PC-3 (cell line): ENCODE data around the gene NDE1. TPM values are rescaled to one million over a fixed set of nuclear protein-coding genes. Genes with fewer than 3 reads are reported as not detected.
"Not testable (repeated sequence)": the region's sequence is repeated elsewhere in the genome, so short reads cannot be mapped to it uniquely, and the experiment has no call there.

Source experiments
- ATAC-seq: fragments of 200-7000 bp; cut with Tn5 transposase; 2 replicates; pipeline ENCODE4 v1.9.1; 2020; ENCODE audit warnings: mild to moderate bottlenecking, moderate library complexity
- BruUV-seq: library from RNA; stranded (reverse); fragments of 400-500 nt; replicated peaks from 2 replicates; lab custom pipeline; 2021; lab: Mats Ljungman, UMichigan
- CTCF ChIA-PET: fragments of 300-600 bp; sonication (Branson Sonifier 250); formaldehyde crosslinking; loops from one replicate; lab custom pipeline; 2022; ENCODE audit warnings: antibody characterized with exemption; lab: Charles Lee
- POLR2A ChIA-PET: fragments of 300-600 bp; sonication (Branson Sonifier 250); formaldehyde crosslinking; loops from one replicate; lab custom pipeline; 2022; ENCODE audit warnings: antibody characterized with exemption; ENCODE audit not compliant: unreplicated experiment; lab: Charles Lee
- DNase-seq: peaks from one replicate; pipeline ENCODE4 v3.0.0-alpha.2; 2015
- H2AFZ ChIP-seq: fragments of 300-600 bp; sonication (generic); 2 replicates; pipeline ENCODE4 v1.6.0; 2016; ENCODE audit warnings: antibody characterized with exemption, low read length
- H3F3A ChIP-seq: fragments of 300-600 bp; sonication (generic); one replicate; pipeline ENCODE4 v1.6.0; 2017; ENCODE audit warnings: antibody characterized with exemption, low read length, control low read depth, mild to moderate bottlenecking; ENCODE audit not compliant: unreplicated experiment
- H3K27ac ChIP-seq: fragments of 300-600 bp; sonication (generic); 2 replicates; pipeline ENCODE4 v1.5.1; 2016; ENCODE audit warnings: mild to moderate bottlenecking, low read length
- H3K27me3 ChIP-seq: fragments of 300-600 bp; sonication (generic); 2 replicates; pipeline ENCODE4 v1.6.1; 2016; ENCODE audit warnings: low read length, mixed read lengths
- H3K36me3 ChIP-seq: fragments of 300-600 bp; sonication (generic); 2 replicates; pipeline ENCODE4 v1.6.1; 2016; ENCODE audit warnings: low read depth, mixed run types, low read length, mixed read lengths
- H3K4me1 ChIP-seq: fragments of 300-600 bp; sonication (generic); 2 replicates; pipeline ENCODE4 v1.5.1; 2016; ENCODE audit warnings: low read length; ENCODE audit not compliant: insufficient read depth
- H3K4me2 ChIP-seq: fragments of 300-600 bp; sonication (generic); 2 replicates; pipeline ENCODE4 v1.6.0; 2016; ENCODE audit warnings: low read length
- H3K4me3 ChIP-seq: fragments of 300-600 bp; sonication (generic); 2 replicates; pipeline ENCODE4 v1.5.1; 2016; ENCODE audit warnings: mild to moderate bottlenecking, low read length, mixed read lengths
- H3K79me2 ChIP-seq: fragments of 300-600 bp; sonication (generic); 2 replicates; pipeline ENCODE4 v1.6.1; 2017; ENCODE audit warnings: low read length, mixed read lengths
- H3K9ac ChIP-seq: fragments of 300-600 bp; sonication (generic); 2 replicates; pipeline ENCODE4 v1.6.0; 2016; ENCODE audit warnings: mild to moderate bottlenecking, low read length
- H3K9me2 ChIP-seq: fragments of 300-600 bp; sonication (generic); replicated peaks from 2 replicates; pipeline ENCODE4 v1.6.1; 2016; ENCODE audit warnings: mixed run types, low read length, mixed read lengths
- H3K9me3 ChIP-seq: fragments of 300-600 bp; sonication (generic); 2 replicates; pipeline ENCODE4 v1.6.1; 2016; ENCODE audit warnings: low read length, mixed read lengths
- H4K20me1 ChIP-seq: fragments of 300-600 bp; sonication (generic); 2 replicates; pipeline ENCODE4 v1.6.1; 2016; ENCODE audit warnings: low read length, mixed read lengths
- EZH2 ChIP-seq: fragments of 300-600 bp; sonication (generic); IDR thresholded peaks from one replicate; pipeline ENCODE4 v1.6.1; 2017; ENCODE audit warnings: antibody characterized with exemption, mild to moderate bottlenecking, low read length; ENCODE audit not compliant: unreplicated experiment
- EZH2phosphoT487 ChIP-seq: fragments of 300-600 bp; sonication (generic); IDR thresholded peaks from 2 replicates; pipeline ENCODE4 v1.6.1; 2018; ENCODE audit warnings: mild to moderate bottlenecking, antibody characterized with exemption, low read length, borderline replicate concordance
- intact Hi-C: fragments of 100-400 bp; cut with micrococcal nuclease; formaldehyde crosslinking; loops from 2 replicates; pipeline ENCODE4 v1.9.0; 2023
- total RNA-seq: library from RNA; depleted of rRNA; stranded (reverse); fragments of >200 nt; gene quantifications from 2 replicates; pipeline ENCODE4 v1.2.3, GENCODE V29; 2014
- TF ChIP-seq, protein P1 (sequence below): fragments of 300-600 bp; sonication (generic); conservative IDR thresholded peaks from 2 replicates; pipeline ENCODE4 v1.5.1; 2017; ENCODE audit warnings: antibody characterized with exemption, low read depth, mild to moderate bottlenecking, low read length

NDE1 gene
- total RNA-seq, 1 experiment from 2014 or later = 24.9 TPM

DNA sequence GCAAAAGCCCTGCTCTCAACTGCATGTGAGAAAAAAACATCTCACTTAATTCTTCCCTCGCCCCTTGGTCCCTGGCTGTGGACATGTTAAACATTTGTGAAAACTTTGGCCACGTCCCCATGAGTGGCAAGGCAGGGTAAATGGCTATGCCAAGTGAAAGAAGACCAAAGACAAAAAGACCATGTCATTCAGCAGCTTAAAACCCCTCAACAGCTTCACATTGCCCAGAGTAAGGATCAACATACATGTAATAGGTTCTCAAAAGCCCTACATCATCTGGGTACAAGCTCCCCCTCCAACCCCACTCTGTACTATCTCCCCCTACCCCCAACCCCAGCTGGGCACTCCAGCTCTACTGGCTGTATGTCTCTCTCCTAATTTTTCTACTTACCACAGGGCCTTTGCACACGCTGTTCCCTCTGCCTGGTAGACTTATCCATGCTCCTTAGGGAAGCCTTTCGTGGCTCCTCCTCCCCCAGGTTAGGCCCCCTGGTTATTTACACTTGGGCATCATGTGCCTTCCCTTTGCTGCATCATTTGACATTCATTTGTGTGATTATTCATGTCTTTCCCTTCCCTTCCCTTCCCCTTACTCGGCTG lies 75.7 kb downstream of the NDE1 start:
- DNase-seq = no peak
- no peaks in the 10 kb centered on the region for H4K20me1 ChIP-seq
- H3K4me2 ChIP-seq = no peak overlapping the region
- H3K9ac ChIP-seq = no peak overlapping the region
- no peak for ATAC-seq
- H3K9me3 ChIP-seq = no peaks in the 10 kb centered on the region
- no peaks in the 10 kb centered on the region for H3K4me1 ChIP-seq
- ChIA-PET POLR2A (no interaction called here), CTCF (no interaction called here)
- H3K4me3 ChIP-seq = no peak overlapping the region
- H2AFZ ChIP-seq = no peak overlapping the region
- no peaks in the 10 kb centered on the region for H3K9me2 ChIP-seq
- H3K27ac ChIP-seq = no peak overlapping the region
- no peak for TF ChIP-seq EZH2phosphoT487
- TF ChIP-seq EZH2 = no peak
- TF ChIP-seq, protein P1, sequence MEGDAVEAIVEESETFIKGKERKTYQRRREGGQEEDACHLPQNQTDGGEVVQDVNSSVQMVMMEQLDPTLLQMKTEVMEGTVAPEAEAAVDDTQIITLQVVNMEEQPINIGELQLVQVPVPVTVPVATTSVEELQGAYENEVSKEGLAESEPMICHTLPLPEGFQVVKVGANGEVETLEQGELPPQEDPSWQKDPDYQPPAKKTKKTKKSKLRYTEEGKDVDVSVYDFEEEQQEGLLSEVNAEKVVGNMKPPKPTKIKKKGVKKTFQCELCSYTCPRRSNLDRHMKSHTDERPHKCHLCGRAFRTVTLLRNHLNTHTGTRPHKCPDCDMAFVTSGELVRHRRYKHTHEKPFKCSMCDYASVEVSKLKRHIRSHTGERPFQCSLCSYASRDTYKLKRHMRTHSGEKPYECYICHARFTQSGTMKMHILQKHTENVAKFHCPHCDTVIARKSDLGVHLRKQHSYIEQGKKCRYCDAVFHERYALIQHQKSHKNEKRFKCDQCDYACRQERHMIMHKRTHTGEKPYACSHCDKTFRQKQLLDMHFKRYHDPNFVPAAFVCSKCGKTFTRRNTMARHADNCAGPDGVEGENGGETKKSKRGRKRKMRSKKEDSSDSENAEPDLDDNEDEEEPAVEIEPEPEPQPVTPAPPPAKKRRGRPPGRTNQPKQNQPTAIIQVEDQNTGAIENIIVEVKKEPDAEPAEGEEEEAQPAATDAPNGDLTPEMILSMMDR = no peak
- no peaks in the 10 kb centered on the region for H3K27me3 ChIP-seq
- H3K79me2 ChIP-seq = no peaks in the 10 kb centered on the region
- no peaks in the 10 kb centered on the region for H3F3A ChIP-seq
- H3K36me3 ChIP-seq = no peaks in the 10 kb centered on the region
- intact Hi-C loops = no loop called here
- no TSS peak for BruUV-seq

- H3K9me3 ChIP-seq = no peaks in the 10 kb centered on the region
- no peaks in the 10 kb centered on the region for H3K4me1 ChIP-seq
- no TSS peak for BruUV-seq
- H2AFZ ChIP-seq = no peak overlapping the region
- no peak for TF ChIP-seq EZH2phosphoT487
- no peaks in the 10 kb centered on the region for H3K9me2 ChIP-seq
- no peak overlapping the region for H3K4me2 ChIP-seq
- no peak overlapping the region for H3K9ac ChIP-seq
- no peak overlapping the region for H3K4me3 ChIP-seq
- no peak for DNase-seq
- H3K79me2 ChIP-seq = no peaks in the 10 kb centered on the region
- intact Hi-C loops = no loop called here
- H3K27ac ChIP-seq = no peak overlapping the region
- H3K27me3 ChIP-seq = no peaks in the 10 kb centered on the region
- ATAC-seq = no peak
- ChIA-PET CTCF (no interaction called here), POLR2A (no interaction called here)
- no peaks in the 10 kb centered on the region for H3K36me3 ChIP-seq
- H3F3A ChIP-seq = no peaks in the 10 kb centered on the region
- no peaks in the 10 kb centered on the region for H4K20me1 ChIP-seq
Observed at GRCh38 chr16:15726715-15727114, 76.7 kb downstream of the NDE1 start.

DNA sequence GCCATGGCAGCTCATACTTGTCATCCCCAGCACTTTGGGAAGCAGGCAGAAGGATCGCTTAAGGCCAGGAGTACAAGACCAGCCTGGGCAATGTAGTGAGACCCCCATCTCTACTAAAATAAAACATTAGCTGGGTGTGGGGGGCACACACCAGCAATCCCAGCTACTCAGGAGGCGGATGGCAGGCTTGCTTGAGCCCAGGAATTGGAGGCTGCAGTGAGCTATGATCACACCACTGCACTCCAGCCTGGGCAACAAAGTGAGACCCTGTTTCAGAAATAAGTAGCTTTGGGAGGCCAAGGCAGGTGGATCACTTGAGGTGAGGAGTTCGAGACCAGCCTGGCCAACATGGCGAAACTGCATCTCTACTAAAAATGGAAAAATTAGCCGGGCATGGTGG lies 77.7 kb downstream of the NDE1 start:
- H3K79me2 ChIP-seq, H3K9me2 ChIP-seq, H4K20me1 ChIP-seq, H2AFZ ChIP-seq, H3F3A ChIP-seq, H3K4me1 ChIP-seq, H3K9ac ChIP-seq, H3K27ac ChIP-seq, ATAC-seq, DNase-seq, H3K27me3 ChIP-seq, CTCF ChIA-PET, H3K36me3 ChIP-seq, BruUV-seq, H3K9me3 ChIP-seq, H3K4me3 ChIP-seq, H3K4me2 ChIP-seq, intact Hi-C loops: not testable (repeated sequence)
- POLR2A ChIA-PET = interaction anchor here (0.7 kb wide), 1 partner anchor 118 kb away, joined by 3 read pairs; no protein-coding TSS in a partner anchor

DNA sequence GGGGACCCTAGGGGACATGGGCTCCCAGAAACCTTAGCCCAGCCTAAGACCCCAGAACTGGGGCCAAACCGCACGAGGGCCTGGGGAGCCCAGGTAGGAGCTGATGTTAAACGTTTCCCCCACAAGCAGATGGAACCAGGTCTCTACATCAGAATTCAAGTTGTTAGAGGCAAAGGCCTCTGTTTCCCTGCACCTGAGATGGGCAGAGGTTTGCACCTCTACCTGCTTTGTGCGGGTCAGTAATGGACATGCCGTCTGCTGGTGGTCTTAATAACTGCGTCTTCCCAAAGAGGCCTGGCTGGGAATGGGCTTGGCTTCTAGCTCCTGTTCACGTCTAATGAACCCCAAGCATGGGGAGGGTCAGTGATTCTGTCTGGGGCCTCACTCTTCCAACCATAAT lies 79.1 kb downstream of the NDE1 start:
- intact Hi-C loops = no loop called here
- TF ChIP-seq EZH2 (no peak), EZH2phosphoT487 (no peak)
- TF ChIP-seq, protein P1 = no peak
- CTCF ChIA-PET = no interaction called here
- Histone ChIP-seq H3K36me3 (no peaks in the 10 kb centered on the region), H3K4me2 (no peak overlapping the region), H3K27ac (no peak overlapping the region), H3K9ac (no peak overlapping the region), H3K9me3 (no peaks in the 10 kb centered on the region), H3K4me3 (no peak overlapping the region), H3K79me2 (no peaks in the 10 kb centered on the region), H2AFZ (no peak overlapping the region), H3K9me2 (no peaks in the 10 kb centered on the region), H3K4me1 (peaks cover 7% of the 10 kb centered on the region), H3F3A (no peaks in the 10 kb centered on the region), H3K27me3 (no peaks in the 10 kb centered on the region), H4K20me1 (no peaks in the 10 kb centered on the region)
- DNase-seq (no peak), ATAC-seq (no peak)
- POLR2A ChIA-PET = no interaction called here
- no TSS peak for BruUV-seq
